H1 (cell line): Measurements from ENCODE around the gene EMX1. TPM values are rescaled to one million over a fixed set of nuclear protein-coding genes. Genes with fewer than 3 reads are reported as not detected.

Experiments used
- CTCF ChIA-PET: fragments of 300-600 bp; sonication (Branson Sonifier 250); formaldehyde crosslinking; loops from one replicate; lab custom pipeline; 2021; ENCODE audit not compliant: partially characterized antibody; lab: Charles Lee
- POLR2A ChIA-PET: fragments of 300-600 bp; sonication (Branson Sonifier 250); formaldehyde crosslinking; loops from one replicate; lab custom pipeline; 2021; ENCODE audit warnings: inconsistent platforms; ENCODE audit not compliant: partially characterized antibody; lab: Charles Lee
- DNase-seq, 2 experiments: peaks; one replicate each; pipeline versions ENCODE4 v3.0.0 to v3.0.0-alpha.2; 2010 to 2022; ENCODE audit warnings: low spot score in 2 of 2, low read depth in 1 of 2, mixed read lengths in 1 of 2
- FAIRE-seq: peaks from 2 replicates; lab custom pipeline; 2011; peaks lifted over from hg19 to GRCh38; lab: Jason Lieb, UNC
- H2AFZ ChIP-seq: 2 replicates; pipeline ENCODE4 v1.8.1; 2012; ENCODE audit warnings: low read length, inconsistent platforms
- H2AK5ac ChIP-seq: 2 replicates; pipeline ENCODE4 v1.6.1; 2013; ENCODE audit warnings: low read depth, low read length
- H2BK120ac ChIP-seq: replicated peaks from 2 replicates; pipeline ENCODE3; 2013; ENCODE audit warnings: low read depth, low read length, inconsistent platforms
- H2BK12ac ChIP-seq: 2 replicates; pipeline ENCODE4 v1.6.1; 2013; ENCODE audit warnings: low read depth, low read length
- H2BK15ac ChIP-seq: 2 replicates; pipeline ENCODE4 v1.6.1; 2013; ENCODE audit warnings: low read length
- H2BK20ac ChIP-seq: 2 replicates; pipeline ENCODE4 v1.6.1; 2013; ENCODE audit warnings: low read length
- H2BK5ac ChIP-seq: 2 replicates; pipeline ENCODE4 v1.6.1; 2013; ENCODE audit warnings: low read depth, low read length
- H3K14ac ChIP-seq: 2 replicates; pipeline ENCODE4 v1.6.1; 2013; ENCODE audit warnings: inconsistent platforms; ENCODE audit not compliant: insufficient read length
- H3K18ac ChIP-seq: 2 replicates; pipeline ENCODE4 v1.6.1; 2013; ENCODE audit warnings: low read length; ENCODE audit errors: extremely low read depth
- H3K23ac ChIP-seq: 2 replicates; pipeline ENCODE4 v1.6.1; 2013; ENCODE audit warnings: inconsistent platforms; ENCODE audit not compliant: insufficient read length
- H3K23me2 ChIP-seq: 2 replicates; pipeline ENCODE4 v1.6.1; 2013; ENCODE audit warnings: low read depth, low read length
- H3K27ac ChIP-seq: 2 replicates; pipeline ENCODE4 v1.6.1; 2011; ENCODE audit warnings: low read depth, low read length, inconsistent platforms
- H3K27me3 ChIP-seq, 4 experiments: replicated peaks in 1 of 4; 1 replicate in 1 of 4; 2 replicates in 3 of 4; pipeline versions ENCODE4 v1.6.1 to v1.8.1; 2011 to 2013; ENCODE audit warnings: low read length in 3 of 4, mild to moderate bottlenecking in 3 of 4, inconsistent platforms in 2 of 4, mixed read lengths in 2 of 4, moderate library complexity in 1 of 4; ENCODE audit not compliant: control insufficient read depth in 3 of 4, insufficient read depth in 3 of 4; ENCODE audit errors: extremely low read depth in 1 of 4
- H3K36me3 ChIP-seq, 4 experiments: 2 replicates each; pipeline versions ENCODE4 v1.6.1 to v1.8.1; 2011 to 2013; ENCODE audit warnings: mild to moderate bottlenecking in 4 of 4, low read length in 3 of 4, moderate library complexity in 2 of 4, control low read depth in 1 of 4, inconsistent platforms in 1 of 4; ENCODE audit not compliant: insufficient read depth in 4 of 4, control insufficient read depth in 2 of 4
- H3K4ac ChIP-seq: replicated peaks from 2 replicates; pipeline ENCODE3; 2013; ENCODE audit warnings: low read length, low read depth, mixed read lengths, inconsistent platforms; ENCODE audit not compliant: insufficient read length
- H3K4me1 ChIP-seq, 4 experiments: replicated peaks in 1 of 4; 1 replicate in 1 of 4; 2 replicates in 3 of 4; pipeline versions ENCODE4 v1.6.1 to v1.8.1; 2011 to 2013; ENCODE audit warnings: low read length in 3 of 4, inconsistent platforms in 2 of 4, mixed read lengths in 1 of 4; ENCODE audit not compliant: insufficient read depth in 4 of 4, control insufficient read depth in 3 of 4
- H3K4me2 ChIP-seq, 2 experiments: 2 replicates each; pipeline versions ENCODE4 v1.6.1 to v1.8.1; 2011 to 2013; ENCODE audit warnings: low read depth in 2 of 2, low read length in 2 of 2, control low read depth in 1 of 2, inconsistent platforms in 1 of 2, mild to moderate bottlenecking in 1 of 2; ENCODE audit not compliant: insufficient read depth in 1 of 2
- H3K4me3 ChIP-seq, 4 experiments: fragments of 200-600, 300-600 bp in 1 of 4; sonication (generic), shearing (Covaris generic), sonication (Bioruptor Twin) in 1 of 4; 2 replicates each; pipeline versions ENCODE4 v1.5.1 to v1.8.1; 2011 to 2016; ENCODE audit warnings: low read length in 4 of 4, low read depth in 3 of 4, control low read depth in 2 of 4, inconsistent platforms in 2 of 4, mild to moderate bottlenecking in 2 of 4, mixed read lengths in 1 of 4, moderate library complexity in 1 of 4; ENCODE audit not compliant: insufficient read depth in 2 of 4; ENCODE audit errors: extremely low read depth in 1 of 4
- H3K56ac ChIP-seq: replicated peaks from 2 replicates; pipeline ENCODE3; 2013; ENCODE audit warnings: low read depth, mild to moderate bottlenecking, mixed read lengths, low read length, inconsistent platforms; ENCODE audit not compliant: insufficient read length
- H3K79me1 ChIP-seq: 2 replicates; pipeline ENCODE4 v1.6.1; 2013; ENCODE audit warnings: low read depth, low read length, control low read depth
- H3K79me2 ChIP-seq, 2 experiments: 2 replicates each; pipeline versions ENCODE4 v1.6.1 to v1.8.1; 2012 to 2013; ENCODE audit warnings: low read length in 2 of 2, mild to moderate bottlenecking in 2 of 2, inconsistent platforms in 1 of 2; ENCODE audit not compliant: insufficient read depth in 2 of 2, control insufficient read depth in 1 of 2
- H3K9ac ChIP-seq, 4 experiments: replicated peaks in 1 of 4; 1 replicate in 1 of 4; 2 replicates in 3 of 4; pipeline versions ENCODE4 v1.6.1 to v1.8.1; 2011 to 2013; ENCODE audit warnings: low read depth in 3 of 4, low read length in 3 of 4, control low read depth in 2 of 4, mild to moderate bottlenecking in 2 of 4, moderate library complexity in 2 of 4, inconsistent platforms in 1 of 4; ENCODE audit errors: extremely low read depth in 1 of 4
- H3K9me3 ChIP-seq, 2 experiments: 2 replicates each; pipeline versions ENCODE4 v1.6.1 to v1.8.1; 2012 to 2013; ENCODE audit warnings: mild to moderate bottlenecking in 2 of 2, moderate library complexity in 2 of 2, control low read depth in 1 of 2, inconsistent platforms in 1 of 2, low read depth in 1 of 2, low read length in 1 of 2, mixed read lengths in 1 of 2; ENCODE audit not compliant: insufficient read depth in 2 of 2
- H4K20me1 ChIP-seq, 2 experiments: replicated peaks in 1 of 2; 2 replicates each; pipeline versions ENCODE3 to v1.8.1; 2011 to 2013; ENCODE audit warnings: inconsistent platforms in 2 of 2, low read length in 2 of 2, mild to moderate bottlenecking in 1 of 2; ENCODE audit not compliant: insufficient read depth in 2 of 2, control insufficient read depth in 1 of 2
- H4K5ac ChIP-seq: 2 replicates; pipeline ENCODE4 v1.6.1; 2013; ENCODE audit warnings: low read length, low read depth, mixed read lengths, inconsistent platforms; ENCODE audit not compliant: insufficient read length
- H4K8ac ChIP-seq: 2 replicates; pipeline ENCODE4 v1.8.0; 2013; ENCODE audit warnings: mild to moderate bottlenecking, moderate library complexity, low read length, inconsistent platforms; ENCODE audit not compliant: insufficient read depth; ENCODE audit errors: extremely low read depth
- H4K91ac ChIP-seq: replicated peaks from 2 replicates; pipeline ENCODE3; 2013; ENCODE audit warnings: low read length, mixed read lengths, inconsistent platforms; ENCODE audit not compliant: insufficient read length
- BRCA1 ChIP-seq: IDR thresholded peaks from 2 replicates; pipeline ENCODE4 v1.6.1; 2012; ENCODE audit warnings: low read depth, low read length, improper control_type of control experiment
- CHD1 ChIP-seq: IDR thresholded peaks from 2 replicates; pipeline ENCODE4 v1.6.1; 2012; ENCODE audit warnings: low read depth, low read length, improper control_type of control experiment
- CTBP2 ChIP-seq: IDR thresholded peaks from 2 replicates; pipeline ENCODE4 v1.7.0; 2011; ENCODE audit warnings: borderline replicate concordance, mild to moderate bottlenecking, moderate library complexity, mixed read lengths, low read length; ENCODE audit not compliant: insufficient read depth, insufficient read length
- EGR1 ChIP-seq: IDR thresholded peaks from 2 replicates; pipeline ENCODE4 v1.6.1; 2011; ENCODE audit warnings: low read depth, low read length, borderline replicate concordance
- KDM4A ChIP-seq: IDR thresholded peaks from one replicate; pipeline ENCODE4 v1.7.1; 2012; ENCODE audit warnings: low read depth, mild to moderate bottlenecking, moderate library complexity, low read length, inconsistent platforms; ENCODE audit not compliant: severe bottlenecking
- SP1 ChIP-seq: IDR thresholded peaks from 2 replicates; pipeline ENCODE4 v1.6.1; 2011; ENCODE audit warnings: low read depth, low read length
- SRF ChIP-seq: IDR thresholded peaks from 2 replicates; pipeline ENCODE4 v1.6.1; 2011; ENCODE audit warnings: mild to moderate bottlenecking, low read depth, low read length, moderate library complexity
- WGBS, 2 experiments: shearing (Covaris generic) in 1 of 2; methylation state at CpG; one replicate each; pipeline versions ENCODE4 v1.1.6 to v1.1.7; 2013 to 2015; ENCODE audit warnings: low lambda C conversion rate in 2 of 2, mixed read lengths in 2 of 2, inconsistent platforms in 1 of 2, low coverage in 1 of 2, missing lambda C conversion rate in 1 of 2; ENCODE audit not compliant: insufficient replicate concordance in 2 of 2, insufficient coverage in 1 of 2, insufficient read length in 1 of 2; ENCODE audit errors: extremely low coverage in 1 of 2, missing lambda C conversion rate in 1 of 2; 5-methylcytosine and 5-hydroxymethylcytosine counted together
- long read RNA-seq, 2 experiments: library from RNA in 1 of 2; library from capped mRNA in 1 of 2; stranded (forward); transcript quantifications; one replicate each; pipeline ENCODE4 v2.0.0, GENCODE V29; 2021; ENCODE audit warnings: inconsistent platforms in 1 of 2
- polyA minus RNA-seq, 3 experiments: library from RNA; depleted of rRNA, polyadenylated mRNA; stranded (reverse); fragments of >200 nt; gene quantifications; 1 replicate in 2 of 3; 2 replicates in 1 of 3; pipeline ENCODE4 v1.2.3, GENCODE V29; 2011
- polyA plus RNA-seq, 7 experiments: library from polyadenylated mRNA; depleted of rRNA in 3 of 7; stranded (reverse) in 5 of 7; unstranded in 2 of 7; fragments of >200 nt in 5 of 7; fragments of 200-250 nt in 2 of 7; gene quantifications; 1 replicate in 5 of 7; 2 replicates in 1 of 7; 4 replicates in 1 of 7; pipeline versions ENCODE4 v1.2.1 to v1.2.3, GENCODE V29; 2011 to 2013; ENCODE audit warnings: missing spikeins in 2 of 7, mixed read lengths in 2 of 7
- total RNA-seq: library from RNA; stranded (reverse); fragmentation: NEBNext Ultra II Directional; extraction: Animal tissue kit (Norgen Biotek cat#: 25700); gene quantifications from 2 replicates; pipeline ENCODE4 v1.2.1, GENCODE V29; 2021
- TF ChIP-seq, protein P1 (sequence below): IDR thresholded peaks from 2 replicates; pipeline ENCODE4 v1.6.1; 2012; ENCODE audit warnings: inconsistent platforms

EMX1 gene
- 4.8 and 4.9 TPM in 2 replicates for total RNA-seq
- 2.4 and 3.3 TPM in 2 replicates for polyA plus RNA-seq (2011; rRNA removed)
- polyA plus RNA-seq (2011; cell fraction: cytosol; rRNA removed) = 2.8 TPM
- polyA plus RNA-seq (2011; cell fraction: nucleus; rRNA removed) = 3.5 TPM
- 2.2 to 3.8 TPM (median 3.0 TPM) in 4 replicates for polyA plus RNA-seq (2012, experiment 1 of 2)
- polyA plus RNA-seq (2012, experiment 2 of 2) = 1.8 TPM
- polyA plus RNA-seq (2013, experiment 1 of 2) = 3.2 TPM
- polyA plus RNA-seq (2013, experiment 2 of 2) = 3.2 TPM
- polyA minus RNA-seq (2011; rRNA and poly(A)+ RNA removed) = 1.1 and 2.1 TPM in 2 replicates
- polyA minus RNA-seq (2011; cell fraction: cytosol; rRNA and poly(A)+ RNA removed) = 3.4 TPM
- 3.5 TPM for polyA minus RNA-seq (2011; cell fraction: nucleus; rRNA and poly(A)+ RNA removed)
- long read RNA-seq, experiment 1, partial matches to known transcripts = 0 of 2 reads
- long read RNA-seq, experiment 1, other reads (novel, unspliced or antisense) = 0 of 2 reads
- long read RNA-seq, experiment 2 = 0 reads

DNA sequence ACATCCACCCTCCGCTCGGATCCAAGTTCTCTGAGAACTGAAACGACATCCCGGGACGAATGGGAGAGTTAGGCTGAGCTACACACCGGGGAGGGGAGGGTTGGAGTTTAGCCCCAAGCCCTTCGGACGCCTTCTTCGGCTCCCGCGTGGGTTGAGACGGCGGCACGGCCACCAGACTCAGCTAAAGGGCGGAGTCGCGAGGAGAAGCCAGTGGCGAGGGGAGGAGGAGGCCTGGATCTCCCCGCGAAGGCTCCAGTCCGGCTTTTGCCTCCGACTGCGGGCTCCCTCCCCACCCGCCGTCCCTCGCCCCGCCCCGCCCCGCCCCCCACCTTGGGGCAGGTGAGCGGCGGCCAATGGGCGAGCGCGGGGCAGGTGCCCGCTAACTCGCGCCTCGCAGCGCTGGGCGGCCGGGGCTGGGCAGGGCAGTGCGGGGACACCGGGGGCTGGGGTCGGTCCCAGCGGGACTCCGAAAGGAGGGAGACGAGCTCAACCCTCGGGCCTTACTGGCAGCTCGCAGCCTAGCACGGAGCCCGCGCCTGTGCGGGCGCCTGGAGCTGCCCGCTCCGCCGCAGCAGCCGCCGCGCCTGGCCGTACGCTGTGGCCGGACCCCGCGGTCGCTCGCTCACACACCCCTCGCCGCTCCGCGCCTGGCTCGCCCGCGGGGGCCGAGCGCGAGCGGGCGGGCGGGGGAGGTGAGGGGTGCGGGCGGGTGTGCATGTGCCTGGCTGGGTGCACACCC, at the start of gene EMX1:
EMX1 (plus strand) TSS at position 382 of the 739 bp plus-strand sequence; CDS start at position 716, 334 bp downstream.
- no peak within 1 kb of the TSS for H3K4ac ChIP-seq
- H3K79me2 ChIP-seq = no peaks in the 10 kb centered on the region
- peaks cover 83 to 96% (median 90%) of the 10 kb centered on the region in 4 experiments for H3K27me3 ChIP-seq
- no peak within 1 kb of the TSS for H3K14ac ChIP-seq
- ChIA-PET CTCF (interaction anchor here (0.8 to 24.3 kb wide), 17 partner anchors 9 to 260 kb away, joined by 3 to 497 read pairs (median 4); partner anchors contain the start of gene SPR), POLR2A (interaction anchor here (0.7 to 2.8 kb wide), 15 partner anchors 10 to 114 kb away, joined by 3 to 21 read pairs (median 4); partner anchors contain the start of gene SPR)
- H4K8ac ChIP-seq = peak within 1 kb of the TSS; percentile 19; the same call in 1 of the 2 replicates
- peaks cover 15 to 19% of the 10 kb centered on the region in 2 experiments for H4K20me1 ChIP-seq
- H2BK120ac ChIP-seq = no peak within 1 kb of the TSS
- no peaks in the 10 kb centered on the region for H3K9me3 ChIP-seq
- peaks cover 20 to 53% (median 28%) of the 10 kb centered on the region in 4 experiments for H3K4me1 ChIP-seq
- 0% methylated on average over 34 of the region's 82 CpGs; no CpG with 5 or more reads in 1 of the 2 experiments for WGBS, 2 experiments
- no peak for FAIRE-seq
- H3K23me2 ChIP-seq = peaks cover 24% of the 10 kb centered on the region; the same call in 1 of the 2 replicates
- H3K79me1 ChIP-seq = no peaks in the 10 kb centered on the region
- H3K9ac ChIP-seq = no peak within 1 kb of the TSS; a peak in 1 of 7 replicates
- peak within 1 kb of the TSS; percentile 55 to 70 (median 66) for H3K4me3 ChIP-seq
- peak within 1 kb of the TSS; percentile 96 for H3K18ac ChIP-seq
- peak within 1 kb of the TSS; percentile 91; the same call in 1 of the 2 replicates for H2AFZ ChIP-seq
- H2AK5ac ChIP-seq = no peak within 1 kb of the TSS; the same call in 1 of the 2 replicates
- H3K4me2 ChIP-seq = peak within 1 kb of the TSS; percentile 94 to 97
- peak within 1 kb of the TSS; percentile 97; the same call in 1 of the 2 replicates for H2BK12ac ChIP-seq
- DNase-seq = peak in 1 of 2 experiments; percentile 89
- no peak within 1 kb of the TSS for H3K23ac ChIP-seq
- peak within 1 kb of the TSS; percentile 40; the same call in 1 of the 2 replicates for H2BK5ac ChIP-seq
- 0 out of 2 replicates have a peak within 1 kb of the TSS, but pooled peaks have one; percentile 46 for H2BK15ac ChIP-seq
- peaks cover 0 to 6% (median 0%) of the 10 kb centered on the region in 4 experiments; a peak in 1 of 8 replicates for H3K36me3 ChIP-seq
- H3K56ac ChIP-seq = peak within 1 kb of the TSS; percentile 17
- H2BK20ac ChIP-seq = no peak within 1 kb of the TSS; the same call in 1 of the 2 replicates
- no peak within 1 kb of the TSS for H4K91ac ChIP-seq
- no peak within 1 kb of the TSS for H4K5ac ChIP-seq
- H3K27ac ChIP-seq = no peak within 1 kb of the TSS
- TF ChIP-seq CHD1 = no peak
- TF ChIP-seq KDM4A = peak; percentile 98
- no peak for TF ChIP-seq SRF
- TF ChIP-seq BRCA1 = no peak
- 0 out of 2 replicates have a peak, but pooled peaks have one; percentile 25 for TF ChIP-seq EGR1
- TF ChIP-seq, protein P1, sequence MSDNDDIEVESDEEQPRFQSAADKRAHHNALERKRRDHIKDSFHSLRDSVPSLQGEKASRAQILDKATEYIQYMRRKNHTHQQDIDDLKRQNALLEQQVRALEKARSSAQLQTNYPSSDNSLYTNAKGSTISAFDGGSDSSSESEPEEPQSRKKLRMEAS = peak; percentile 87
- TF ChIP-seq CTBP2 = no peak
- peak; percentile 91 for TF ChIP-seq SP1
